HG02981 (cell line): Measurements from ENCODE around the gene PCDHGA8.
"Not testable (repeated sequence)": the region's sequence is repeated elsewhere in the genome, so short reads cannot be mapped to it uniquely, and the experiment has no call there.

Experiments
- ATAC-seq: cut with Tn5 transposase; IDR thresholded peaks from one replicate; pipeline ENCODE4 v1.9.1; 2021; ENCODE audit warnings: mild to moderate bottlenecking, moderate library complexity; ENCODE audit not compliant: unreplicated experiment

Gene PCDHGA8

GRCh38 chr5:141399555-141400258 is 7.3 kb downstream of the PCDHGA8 start:
- no peak for ATAC-seq

- ATAC-seq: no peak
These were observed 10.3 kb downstream of the PCDHGA8 start, which contains the start of gene PCDHGA9 for GRCh38 chr5:141402553-141403243. Gene PCDHGA9, plus strand, starts transcription at chr5:141402778. Its CDS starts 175 bp downstream, at chr5:141402953.

GRCh38 chr5:141403387-141403786 is 11.0 kb downstream of the PCDHGA8 start:
- no peak for ATAC-seq

DNA sequence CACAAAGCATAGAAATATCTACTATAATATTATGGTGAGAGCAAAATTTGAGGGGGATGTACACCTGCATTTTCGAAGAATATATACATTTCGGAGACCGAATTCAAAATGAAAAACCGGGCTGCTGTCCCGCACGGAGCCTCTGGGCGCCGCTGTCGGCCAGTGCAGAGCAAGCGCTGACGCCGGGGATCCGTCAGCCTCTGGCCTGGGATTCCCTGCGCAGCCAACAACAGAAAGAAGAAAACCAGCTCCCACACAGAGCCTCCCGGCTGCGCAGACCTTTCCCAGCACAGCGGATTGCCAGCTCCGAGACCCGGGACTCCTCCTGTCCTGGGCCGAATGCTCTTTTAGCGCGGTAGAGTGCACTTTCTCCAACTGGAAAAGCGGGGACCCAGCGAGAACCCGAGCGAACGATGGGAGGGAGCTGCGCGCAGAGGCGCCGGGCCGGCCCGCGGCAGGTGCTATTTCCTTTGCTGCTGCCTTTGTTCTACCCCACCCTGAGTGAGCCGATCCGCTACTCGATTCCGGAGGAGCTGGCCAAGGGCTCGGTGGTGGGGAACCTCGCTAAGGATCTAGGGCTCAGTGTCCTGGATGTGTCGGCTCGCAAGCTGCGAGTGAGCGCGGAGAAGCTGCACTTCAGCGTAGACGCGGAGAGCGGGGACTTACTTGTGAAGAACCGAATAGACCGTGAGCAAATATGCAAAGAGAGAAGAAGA is 15.5 kb downstream of the PCDHGA8 start, which contains the start of gene PCDHGB6:
TSS of gene PCDHGB6 (plus strand) at position 232 of the 716 bp plus-strand sequence. CDS start at position 414, 182 bp downstream.
- ATAC-seq: not testable (repeated sequence)

- ATAC-seq: no peak
These were observed 17.3 kb downstream of the PCDHGA8 start for GRCh38 chr5:141409598-141410306.

DNA sequence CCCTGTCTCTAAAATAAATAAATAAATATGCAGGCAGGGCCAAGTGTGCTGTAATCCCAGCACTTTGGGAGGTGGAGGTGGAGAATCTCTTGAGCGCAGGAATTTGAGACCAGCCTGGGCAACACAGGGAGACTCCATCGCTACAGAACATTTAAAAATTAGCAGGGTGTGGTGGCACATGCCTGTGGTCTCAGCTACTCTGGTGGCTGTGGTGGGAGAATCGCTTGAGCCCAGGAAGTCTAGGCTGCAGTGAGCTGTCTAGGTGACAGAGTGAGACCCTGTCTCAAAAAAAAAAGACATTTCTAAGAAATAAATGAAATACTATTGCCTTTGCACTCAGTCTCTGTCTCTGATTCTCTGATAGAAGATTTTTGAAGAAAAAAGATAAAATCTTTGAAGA is 19.1 kb downstream of the PCDHGA8 start:
- no peak for ATAC-seq

- peak; percentile 54 for ATAC-seq
These were observed 20.6 kb downstream of the PCDHGA8 start, which contains the start of gene PCDHGA10 for GRCh38 chr5:141412854-141413539. Gene PCDHGA10, plus strand, starts transcription at chr5:141412987. Its CDS starts 189 bp downstream, at chr5:141413176.

GRCh38 chr5:141413540-141414069 is 21.2 kb downstream of the PCDHGA8 start:
- ATAC-seq: no peak

DNA sequence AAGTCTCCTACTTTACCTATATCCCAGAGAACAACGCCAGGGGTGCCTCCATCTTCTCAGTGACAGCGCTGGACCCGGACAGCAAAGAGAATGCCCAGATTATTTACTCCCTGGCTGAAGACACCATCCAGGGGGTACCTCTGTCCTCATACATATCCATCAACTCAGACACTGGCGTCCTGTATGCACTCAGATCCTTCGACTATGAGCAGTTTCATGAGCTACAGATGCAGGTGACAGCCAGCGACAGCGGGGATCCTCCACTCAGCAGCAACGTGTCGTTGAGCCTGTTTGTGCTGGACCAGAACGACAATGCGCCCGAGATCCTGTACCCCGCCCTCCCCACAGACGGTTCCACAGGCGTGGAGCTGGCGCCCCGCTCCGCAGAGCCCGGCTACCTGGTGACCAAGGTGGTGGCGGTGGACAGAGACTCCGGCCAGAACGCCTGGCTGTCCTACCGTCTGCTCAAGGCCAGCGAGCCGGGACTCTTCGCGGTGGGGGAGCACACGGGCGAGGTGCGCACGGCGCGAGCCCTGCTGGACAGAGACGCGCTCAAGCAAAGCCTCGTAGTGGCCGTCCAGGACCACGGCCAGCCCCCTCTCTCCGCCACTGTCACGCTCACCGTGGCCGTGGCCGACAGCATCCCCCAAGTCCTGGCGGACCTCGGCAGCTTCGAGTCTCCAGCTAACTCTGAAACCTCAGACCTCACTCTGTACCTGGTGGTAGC is 22.3 kb downstream of the PCDHGA8 start:
- ATAC-seq: not testable (repeated sequence)

- ATAC-seq: not testable (repeated sequence)
These were observed 22.8 kb downstream of the PCDHGA8 start for GRCh38 chr5:141415275-141415618.

DNA sequence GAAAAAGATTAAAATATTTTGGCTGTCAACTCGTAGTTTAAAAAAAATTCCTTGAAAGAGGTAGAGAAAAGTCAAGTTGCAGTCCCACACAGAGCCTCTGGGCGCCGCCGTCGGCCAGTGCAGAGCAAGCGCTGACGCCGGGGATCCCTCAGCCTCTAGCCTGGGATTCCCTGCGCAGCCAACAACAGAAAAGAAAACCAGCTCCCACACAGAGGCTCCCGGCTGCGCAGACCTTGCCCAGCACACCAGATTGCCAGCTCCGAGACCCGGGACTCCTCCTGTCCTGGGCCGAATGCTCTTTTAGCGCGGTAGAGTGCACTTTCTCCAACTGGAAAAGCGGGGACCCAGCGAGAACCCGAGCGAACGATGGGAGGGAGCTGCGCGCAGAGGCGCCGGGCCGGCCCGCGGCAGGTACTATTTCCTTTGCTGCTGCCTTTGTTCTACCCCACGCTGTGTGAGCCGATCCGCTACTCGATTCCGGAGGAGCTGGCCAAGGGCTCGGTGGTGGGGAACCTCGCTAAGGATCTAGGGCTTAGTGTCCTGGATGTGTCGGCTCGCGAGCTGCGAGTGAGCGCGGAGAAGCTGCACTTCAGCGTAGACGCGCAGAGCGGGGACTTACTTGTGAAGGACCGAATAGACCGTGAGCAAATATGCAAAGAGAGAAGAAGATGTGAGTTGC is 25.2 kb downstream of the PCDHGA8 start, which contains the start of gene PCDHGB7:
TSS of gene PCDHGB7 (plus strand) at position 184 of the 679 bp plus-strand sequence. CDS start at position 367, 183 bp downstream.
- ATAC-seq: peak; percentile 81

DNA sequence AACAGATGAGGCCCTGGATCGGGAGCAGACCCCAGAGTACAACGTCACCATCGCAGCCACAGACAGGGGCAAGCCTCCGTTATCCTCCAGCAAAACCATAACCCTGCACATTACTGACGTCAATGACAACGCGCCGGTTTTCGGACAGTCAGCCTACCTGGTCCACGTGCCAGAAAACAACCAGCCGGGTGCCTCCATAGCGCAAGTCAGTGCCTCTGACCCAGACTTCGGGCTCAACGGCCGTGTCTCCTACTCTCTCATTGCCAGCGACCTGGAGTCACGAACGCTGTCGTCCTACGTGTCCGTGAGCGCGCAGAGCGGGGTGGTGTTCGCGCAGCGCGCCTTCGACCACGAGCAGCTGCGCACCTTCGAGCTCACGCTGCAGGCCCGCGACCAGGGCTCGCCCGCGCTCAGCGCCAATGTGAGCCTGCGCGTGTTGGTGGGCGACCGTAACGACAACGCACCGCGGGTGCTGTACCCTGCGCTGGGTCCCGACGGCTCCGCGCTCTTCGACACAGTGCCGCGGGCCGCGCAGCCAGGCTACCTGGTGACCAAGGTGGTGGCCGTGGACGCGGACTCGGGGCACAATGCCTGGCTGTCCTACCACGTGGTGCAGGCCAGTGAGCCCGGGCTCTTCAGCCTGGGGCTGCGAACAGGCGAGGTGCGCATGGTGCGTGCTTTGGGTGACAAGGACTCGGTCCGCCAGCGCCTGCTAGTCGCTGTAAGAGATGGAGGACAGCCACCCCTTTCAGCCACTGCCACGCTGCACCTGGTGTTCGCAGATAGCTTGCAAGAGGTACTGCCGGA is 26.8 kb downstream of the PCDHGA8 start:
- ATAC-seq: no peak

GRCh38 chr5:141420855-141421488 is 28.5 kb downstream of the PCDHGA8 start, which contains the start of gene PCDHGA11:
Gene PCDHGA11, plus strand, starts transcription at chr5:141421051. Its CDS starts 177 bp downstream, at chr5:141421228.
- peak; percentile 34 for ATAC-seq

DNA sequence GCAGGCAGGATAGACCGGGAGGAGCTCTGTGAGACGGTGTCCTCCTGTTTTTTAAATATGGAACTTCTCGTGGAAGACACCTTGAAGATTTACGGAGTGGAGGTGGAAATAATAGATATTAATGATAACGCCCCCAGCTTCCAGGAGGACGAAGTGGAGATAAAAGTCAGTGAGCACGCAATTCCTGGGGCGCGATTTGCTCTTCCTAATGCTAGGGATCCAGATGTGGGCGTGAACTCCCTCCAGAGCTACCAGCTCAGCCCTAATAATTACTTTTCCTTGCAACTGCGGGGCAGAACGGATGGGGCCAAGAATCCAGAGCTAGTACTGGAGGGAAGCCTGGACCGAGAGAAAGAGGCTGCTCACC is 29.0 kb downstream of the PCDHGA8 start:
- ATAC-seq: no peak

GRCh38 chr5:141422742-141423291 is 30.4 kb downstream of the PCDHGA8 start:
- no peak for ATAC-seq

- ATAC-seq: no peak
These were observed 35.5 kb downstream of the PCDHGA8 start for GRCh38 chr5:141427783-141428426.
